ENCODE measurements around the gene HIGD1A.

The HIGD1A gene

DNA sequence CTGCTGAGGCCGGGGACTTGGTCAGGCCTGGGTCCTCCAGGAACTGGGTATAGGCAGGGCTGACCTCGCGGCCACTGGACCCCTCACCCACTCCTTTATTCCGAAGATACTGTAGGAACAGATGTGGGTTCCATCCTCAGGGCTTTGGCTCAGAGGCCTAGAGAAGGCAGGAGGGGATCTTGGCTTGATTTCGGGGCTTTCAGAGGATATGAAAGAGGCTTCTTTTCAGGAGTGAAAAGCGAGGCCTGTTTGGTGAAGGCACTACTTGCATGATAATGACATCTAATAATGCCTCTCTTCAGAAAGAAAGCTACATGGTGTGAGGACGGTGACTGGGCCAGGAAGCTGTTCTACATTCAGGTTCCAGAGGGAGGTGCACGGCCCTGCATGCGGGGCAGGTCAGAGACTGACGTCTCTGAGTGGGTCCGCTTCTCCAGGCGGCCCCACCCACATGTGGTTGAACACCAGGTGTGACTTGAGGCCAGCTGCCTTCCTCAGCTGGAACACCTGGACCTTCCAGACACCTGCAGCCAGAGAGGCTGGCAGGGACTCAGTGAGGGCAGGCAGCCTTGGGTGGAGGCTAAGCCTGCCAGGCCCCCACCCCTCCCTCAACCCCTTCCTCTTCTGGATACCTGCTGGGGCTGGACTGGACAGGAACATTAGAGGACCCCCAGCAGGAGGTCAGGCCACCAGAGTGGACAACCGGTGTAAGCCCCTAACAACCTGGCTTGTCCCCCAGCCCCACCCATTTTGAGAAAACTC, 70.6 kb downstream of the HIGD1A start:
- no peaks in the 10 kb centered on the region for H3K9me3 ChIP-seq (ENCODE audit: control extremely low read depth in 1 of 5, control insufficient read depth in 4 of 5, insufficient read depth in 2 of 5, low read depth in 1 of 5, low read length in 4 of 5)
- DNase-seq, result no peak
- POLR2A ChIA-PET, result no interaction called here
- H3K4me1 ChIP-seq (ENCODE audit: control extremely low read depth in 1 of 4, control insufficient read depth in 4 of 4, insufficient read depth in 4 of 4, low read length in 3 of 4), result no peaks in the 10 kb centered on the region
- 92% methylated on average over 11 of the region's 13 CpGs for WGBS (ENCODE audit: insufficient coverage)
- no peaks in the 10 kb centered on the region for H3K36me3 ChIP-seq (ENCODE audit: control insufficient read depth in 4 of 4, insufficient read depth in 4 of 4, low read length in 3 of 4)
- no peaks in the 10 kb centered on the region for H3K27me3 ChIP-seq (replicated peaks in 2 of 5; ENCODE audit: control insufficient read depth in 4 of 5, insufficient read depth in 5 of 5, low read length in 4 of 5)
- CTCF ChIA-PET, result no interaction called here
- H3K4me3 ChIP-seq (ENCODE audit: control insufficient read depth in 1 of 7, extremely low read depth in 1 of 7, insufficient read depth in 4 of 7, low read depth in 2 of 7, low read length in 6 of 7), result no peak overlapping the region
- no peak overlapping the region for H3K27ac ChIP-seq (ENCODE audit: insufficient read depth in 1 of 2, low read depth in 1 of 2, low read length in 2 of 2, poor library complexity in 1 of 2, severe bottlenecking in 2 of 2)

Data from common myeloid progenitor, CD34-positive (primary cell).